ENCODE measurements around the gene LRTM1. TPM values are rescaled to one million over a fixed set of nuclear protein-coding genes. Genes with fewer than 3 reads are reported as not detected.

The LRTM1 gene
- total and polyA plus RNA-seq, 2 experiments from 2014 or later, result not detected

- TF ChIP-seq EZH2phosphoT487 (IDR thresholded peaks at IDR 0.05; ENCODE audit: insufficient read depth, low read depth) (no peak), EZH2 (IDR thresholded peaks at IDR 0.05; ENCODE audit: insufficient read depth, poor library complexity, severe bottlenecking) (no peak)
- no peak overlapping the region for H3K4me3 ChIP-seq
- in situ Hi-C loops (cut with MboI), result loop anchor here (10.0 kb wide), 1 partner anchor 276 kb away; no protein-coding TSS in a partner anchor
- WGBS, 2 experiments (ENCODE audit: low coverage in 1 of 2, low lambda C conversion rate in 2 of 2, missing lambda C conversion rate in 2 of 2), result 97 to 100% methylated on average over 1 of the region's 1 CpG
- H3K4me2 ChIP-seq (ENCODE audit: unreplicated experiment), result no peak overlapping the region
- no peaks in the 10 kb centered on the region for H3K27me3 ChIP-seq (replicated peaks; ENCODE audit: insufficient read depth)
- H3K9me2 ChIP-seq (ENCODE audit: insufficient read depth), result no peaks in the 10 kb centered on the region
- H3K27ac ChIP-seq, result no peak overlapping the region
- no peaks in the 10 kb centered on the region for H3K9me3 ChIP-seq (ENCODE audit: low read depth)
- no peak overlapping the region for H2AFZ ChIP-seq
- no peaks in the 10 kb centered on the region for H3K79me2 ChIP-seq (ENCODE audit: insufficient read depth)
- DNase-seq, result no peak
- peaks cover 30% of the 10 kb centered on the region for H3F3A ChIP-seq (ENCODE audit: insufficient read depth)
- no peaks in the 10 kb centered on the region for H4K20me1 ChIP-seq (ENCODE audit: insufficient read depth)
- H3K9ac ChIP-seq, result no peak overlapping the region
- H3K4me1 ChIP-seq (ENCODE audit: insufficient read depth), result peaks cover 29% of the 10 kb centered on the region
- H3K36me3 ChIP-seq (ENCODE audit: low read depth), result no peaks in the 10 kb centered on the region
Measured at GRCh38 chr3:54888873-54889272, 39.0 kb downstream of the LRTM1 start.

- H3K9ac ChIP-seq, result no peak overlapping the region
- H3K27me3 ChIP-seq (replicated peaks; ENCODE audit: insufficient read depth), result no peaks in the 10 kb centered on the region
- H3K79me2 ChIP-seq (ENCODE audit: insufficient read depth), result no peaks in the 10 kb centered on the region
- no peak for TF ChIP-seq EZH2phosphoT487 (IDR thresholded peaks at IDR 0.05; ENCODE audit: insufficient read depth, low read depth)
- no peak for TF ChIP-seq EZH2 (IDR thresholded peaks at IDR 0.05; ENCODE audit: insufficient read depth, poor library complexity, severe bottlenecking)
- no peaks in the 10 kb centered on the region for H3K9me2 ChIP-seq (ENCODE audit: insufficient read depth)
- in situ Hi-C loops (cut with MboI), result loop anchor here (10.0 kb wide), 1 partner anchor 277 kb away; no protein-coding TSS in a partner anchor
- DNase-seq, result no peak
- no peaks in the 10 kb centered on the region for H3K9me3 ChIP-seq (ENCODE audit: low read depth)
- H3K4me3 ChIP-seq, result no peak overlapping the region
- WGBS, 2 experiments (ENCODE audit: low coverage in 1 of 2, low lambda C conversion rate in 2 of 2, missing lambda C conversion rate in 2 of 2), result 97 to 98% methylated on average over 9 of the region's 9 CpGs
- H3K36me3 ChIP-seq (ENCODE audit: low read depth), result no peaks in the 10 kb centered on the region
- H2AFZ ChIP-seq, result no peak overlapping the region
- no peak overlapping the region for H3K27ac ChIP-seq
- no peak overlapping the region for H3K4me2 ChIP-seq (ENCODE audit: unreplicated experiment)
- peaks cover 30% of the 10 kb centered on the region for H3K4me1 ChIP-seq (ENCODE audit: insufficient read depth)
- no peaks in the 10 kb centered on the region for H4K20me1 ChIP-seq (ENCODE audit: insufficient read depth)
- peaks cover 28% of the 10 kb centered on the region for H3F3A ChIP-seq (ENCODE audit: insufficient read depth)
Measured at GRCh38 chr3:54888162-54888561, 39.7 kb downstream of the LRTM1 start.

GRCh38 chr3:54882129-54882833 lies 45.6 kb downstream of the LRTM1 start:
- peaks cover 39% of the 10 kb centered on the region for H3K4me1 ChIP-seq (ENCODE audit: insufficient read depth)
- DNase-seq, result peak; percentile 99
- H3K9ac ChIP-seq, result peak overlapping the region; percentile 66
- peaks cover 42% of the 10 kb centered on the region for H3F3A ChIP-seq (ENCODE audit: insufficient read depth)
- no peak overlapping the region for H3K4me3 ChIP-seq
- no peaks in the 10 kb centered on the region for H3K9me2 ChIP-seq (ENCODE audit: insufficient read depth)
- no peaks in the 10 kb centered on the region for H3K27me3 ChIP-seq (replicated peaks; ENCODE audit: insufficient read depth)
- in situ Hi-C loops (cut with MboI), result loop anchor here (10.0 kb wide), 1 partner anchor 283 kb away; no protein-coding TSS in a partner anchor
- no peaks in the 10 kb centered on the region for H3K9me3 ChIP-seq (ENCODE audit: low read depth)
- peak overlapping the region; percentile 86 for H3K27ac ChIP-seq
- H2AFZ ChIP-seq, result peak overlapping the region; percentile 17; the same call in 1 of the 2 replicates
- H4K20me1 ChIP-seq (ENCODE audit: insufficient read depth), result no peaks in the 10 kb centered on the region
- H3K4me2 ChIP-seq (ENCODE audit: unreplicated experiment), result peak overlapping the region; percentile 48
- TF ChIP-seq EZH2 (IDR thresholded peaks at IDR 0.05; ENCODE audit: insufficient read depth, poor library complexity, severe bottlenecking) (no peak), EZH2phosphoT487 (IDR thresholded peaks at IDR 0.05; ENCODE audit: insufficient read depth, low read depth) (no peak)
- H3K79me2 ChIP-seq (ENCODE audit: insufficient read depth), result no peaks in the 10 kb centered on the region
- H3K36me3 ChIP-seq (ENCODE audit: low read depth), result no peaks in the 10 kb centered on the region
- WGBS, 2 experiments (ENCODE audit: low coverage in 1 of 2, low lambda C conversion rate in 2 of 2, missing lambda C conversion rate in 2 of 2), result 4 to 6% methylated on average over 3 of the region's 3 CpGs

GRCh38 chr3:54878145-54878544 lies 49.7 kb downstream of the LRTM1 start:
- Histone ChIP-seq H3K27ac (peak overlapping the region; percentile 69), H3K4me2 (ENCODE audit: unreplicated experiment) (peak overlapping the region; percentile 52), H3K9me2 (ENCODE audit: insufficient read depth) (no peaks in the 10 kb centered on the region), H3K4me3 (no peak overlapping the region), H2AFZ (peak overlapping the region; percentile 57), H3K36me3 (ENCODE audit: low read depth) (no peaks in the 10 kb centered on the region), H4K20me1 (ENCODE audit: insufficient read depth) (no peaks in the 10 kb centered on the region), H3F3A (ENCODE audit: insufficient read depth) (peaks cover 41% of the 10 kb centered on the region), H3K4me1 (ENCODE audit: insufficient read depth) (peaks cover 42% of the 10 kb centered on the region), H3K79me2 (ENCODE audit: insufficient read depth) (no peaks in the 10 kb centered on the region), H3K27me3 (replicated peaks; ENCODE audit: insufficient read depth) (no peaks in the 10 kb centered on the region), H3K9me3 (ENCODE audit: low read depth) (no peaks in the 10 kb centered on the region), H3K9ac (0 out of 2 replicates have a peak overlapping the region, but pooled peaks have one; percentile 25)
- DNase-seq, result peak; percentile 74
- 2 to 3% methylated on average over 7 of the region's 7 CpGs for WGBS, 2 experiments (ENCODE audit: low coverage in 1 of 2, low lambda C conversion rate in 2 of 2, missing lambda C conversion rate in 2 of 2)
- in situ Hi-C loops (cut with MboI), result no loop called here
- no peak for TF ChIP-seq EZH2phosphoT487 (IDR thresholded peaks at IDR 0.05; ENCODE audit: insufficient read depth, low read depth)
- TF ChIP-seq EZH2 (IDR thresholded peaks at IDR 0.05; ENCODE audit: insufficient read depth, poor library complexity, severe bottlenecking), result no peak
